Astrocyte (in vitro differentiated cells and primary cell): ENCODE data around the gene UPF2.

Experiments
- EZH2 ChIP-seq: IDR thresholded peaks from 2 replicates; pipeline ENCODE4 v1.6.1; 2012; ENCODE audit warnings: mild to moderate bottlenecking, low read length, inconsistent platforms; ENCODE audit not compliant: insufficient read depth
- TF ChIP-seq, protein P1 (sequence below): IDR thresholded peaks from 2 replicates; pipeline ENCODE4 v1.5.1; 2011; ENCODE audit warnings: low read depth, mild to moderate bottlenecking, inconsistent platforms, low read length, moderate library complexity; ENCODE audit not compliant: insufficient read depth

DNA sequence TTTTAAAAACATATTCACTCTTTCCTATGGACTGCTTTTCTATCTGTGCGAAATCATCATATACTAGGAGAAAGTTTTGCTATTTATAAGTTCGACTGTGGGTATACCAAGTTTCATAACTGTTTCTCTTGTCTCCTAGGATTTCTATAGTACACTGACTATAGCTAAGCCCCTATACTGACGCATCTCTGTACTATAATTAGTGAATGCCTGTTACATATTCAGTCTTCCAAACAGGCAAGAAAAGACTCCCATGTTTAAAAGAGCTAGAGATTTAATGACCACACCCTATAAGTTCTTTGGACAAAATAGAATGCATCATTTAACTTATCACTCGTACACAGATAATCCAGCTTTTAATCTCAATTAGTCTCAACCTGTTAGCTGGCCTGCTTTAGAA is 80.8 kb downstream of the UPF2 start:
- TF ChIP-seq, protein P1, sequence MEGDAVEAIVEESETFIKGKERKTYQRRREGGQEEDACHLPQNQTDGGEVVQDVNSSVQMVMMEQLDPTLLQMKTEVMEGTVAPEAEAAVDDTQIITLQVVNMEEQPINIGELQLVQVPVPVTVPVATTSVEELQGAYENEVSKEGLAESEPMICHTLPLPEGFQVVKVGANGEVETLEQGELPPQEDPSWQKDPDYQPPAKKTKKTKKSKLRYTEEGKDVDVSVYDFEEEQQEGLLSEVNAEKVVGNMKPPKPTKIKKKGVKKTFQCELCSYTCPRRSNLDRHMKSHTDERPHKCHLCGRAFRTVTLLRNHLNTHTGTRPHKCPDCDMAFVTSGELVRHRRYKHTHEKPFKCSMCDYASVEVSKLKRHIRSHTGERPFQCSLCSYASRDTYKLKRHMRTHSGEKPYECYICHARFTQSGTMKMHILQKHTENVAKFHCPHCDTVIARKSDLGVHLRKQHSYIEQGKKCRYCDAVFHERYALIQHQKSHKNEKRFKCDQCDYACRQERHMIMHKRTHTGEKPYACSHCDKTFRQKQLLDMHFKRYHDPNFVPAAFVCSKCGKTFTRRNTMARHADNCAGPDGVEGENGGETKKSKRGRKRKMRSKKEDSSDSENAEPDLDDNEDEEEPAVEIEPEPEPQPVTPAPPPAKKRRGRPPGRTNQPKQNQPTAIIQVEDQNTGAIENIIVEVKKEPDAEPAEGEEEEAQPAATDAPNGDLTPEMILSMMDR = no peak
- no peak for TF ChIP-seq EZH2
